Skin of body (tissue), 2 donors: ENCODE measurements around the gene HOGA1. TPM values are rescaled to one million over a fixed set of nuclear protein-coding genes. Genes with fewer than 3 reads are reported as not detected.
"Not testable (repeated sequence)": the region's sequence is repeated elsewhere in the genome, so short reads cannot be mapped to it uniquely, and the experiment has no call there.

ENCODE experiments used
- DNase-seq: peaks from one replicate; lab custom pipeline; 2025; lab: John Stamatoyannopoulos, UW
- total RNA-seq: library from RNA; depleted of rRNA; stranded (reverse); fragments of >200 nt; gene quantifications from one replicate; pipeline ENCODE4 v1.2.3, GENCODE V29; 2014

HOGA1 gene
- total RNA-seq, 1 donor from 2014 or later, result 0.99 TPM

- DNase-seq, result no peak
Measured at GRCh38 chr10:97607095-97607636, 23.0 kb downstream of the HOGA1 start.

DNA sequence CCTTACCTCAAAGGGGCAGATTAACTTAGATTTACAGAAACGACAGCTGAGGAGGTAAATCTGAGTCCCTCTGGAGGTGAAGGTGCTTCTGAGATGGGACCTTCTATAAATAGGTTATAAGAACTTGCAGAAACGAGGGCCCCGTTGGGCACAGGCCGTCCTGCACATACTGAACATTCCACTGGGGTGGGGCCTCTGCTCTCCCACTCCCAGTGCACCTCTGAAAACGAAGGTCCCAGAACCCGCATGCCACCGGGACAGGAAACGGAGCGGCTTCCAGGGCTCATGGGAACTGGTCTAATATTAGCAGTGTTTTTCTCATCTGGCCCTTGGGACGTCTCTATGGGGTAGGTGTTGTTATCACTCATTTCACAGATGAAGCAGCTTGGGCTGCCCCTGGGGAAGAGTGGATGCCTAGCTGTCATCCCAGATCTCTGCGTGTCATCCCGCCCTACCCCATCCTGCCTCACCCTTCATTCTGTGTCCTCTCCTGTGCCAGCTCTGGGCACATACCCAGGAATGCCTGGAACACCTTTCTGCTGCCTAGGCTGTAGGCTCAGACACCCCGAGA lies 24.9 kb downstream of the HOGA1 start:
- no peak for DNase-seq

- DNase-seq, result no peak
Measured at GRCh38 chr10:97611473-97611872, 27.3 kb downstream of the HOGA1 start.

GRCh38 chr10:97612386-97612785 lies 28.2 kb downstream of the HOGA1 start:
- DNase-seq, result no peak

GRCh38 chr10:97618285-97618684 lies 34.1 kb downstream of the HOGA1 start:
- no peak for DNase-seq

DNA sequence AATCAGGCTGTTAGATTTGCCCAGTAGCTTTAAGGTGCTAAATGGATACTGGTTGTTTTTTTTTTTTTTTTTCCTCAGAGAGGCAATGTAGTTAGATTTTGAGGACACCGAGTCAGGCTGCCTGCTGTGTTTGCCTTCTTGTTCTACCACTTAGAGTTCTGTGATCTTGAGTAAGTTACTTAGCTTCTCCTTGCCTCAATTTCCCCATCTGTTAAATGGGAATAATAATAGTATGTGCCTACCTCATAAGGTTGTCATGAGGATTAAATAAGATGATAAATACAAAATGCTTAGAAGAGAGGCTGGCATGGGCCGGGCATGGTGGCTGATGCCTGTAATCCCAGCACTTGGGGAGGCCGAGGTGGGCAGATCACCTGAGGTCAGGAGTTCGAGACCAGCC lies 34.5 kb downstream of the HOGA1 start:
- DNase-seq, result no peak

GRCh38 chr10:97623277-97623676 lies 39.1 kb downstream of the HOGA1 start:
- no peak for DNase-seq

GRCh38 chr10:97627731-97628130 lies 43.5 kb downstream of the HOGA1 start:
- no peak for DNase-seq

DNA sequence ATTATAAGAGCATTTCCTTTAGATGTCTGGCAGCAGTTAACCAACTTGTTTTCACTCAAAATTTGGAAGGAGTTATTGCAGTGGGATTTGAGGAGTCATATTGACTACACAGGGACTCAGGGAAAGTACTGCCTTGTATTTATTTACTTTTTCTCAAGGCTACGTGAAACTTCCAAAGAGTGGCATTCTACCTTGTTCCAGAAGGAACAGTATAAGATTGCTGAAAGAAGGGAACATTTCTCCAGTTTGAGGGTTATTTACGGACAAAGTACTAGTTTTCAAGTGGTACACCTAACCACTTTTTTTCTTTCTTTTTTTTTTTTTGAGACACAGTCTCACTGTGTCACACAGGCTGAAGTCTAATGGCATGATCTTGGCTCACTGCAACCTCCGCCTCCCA lies 44.0 kb downstream of the HOGA1 start:
- DNase-seq, result no peak

GRCh38 chr10:97629289-97629688 lies 45.1 kb downstream of the HOGA1 start:
- no peak for DNase-seq

GRCh38 chr10:97631098-97631497 lies 46.9 kb downstream of the HOGA1 start:
- no peak for DNase-seq

- DNase-seq, result peak; percentile 80
Measured at GRCh38 chr10:97632949-97633884, 49.0 kb downstream of the HOGA1 start, which contains the start of gene MORN4. MORN4 (minus strand) TSS chr10:97633500; CDS start chr10:97619653, 13,847 bp downstream.

DNA sequence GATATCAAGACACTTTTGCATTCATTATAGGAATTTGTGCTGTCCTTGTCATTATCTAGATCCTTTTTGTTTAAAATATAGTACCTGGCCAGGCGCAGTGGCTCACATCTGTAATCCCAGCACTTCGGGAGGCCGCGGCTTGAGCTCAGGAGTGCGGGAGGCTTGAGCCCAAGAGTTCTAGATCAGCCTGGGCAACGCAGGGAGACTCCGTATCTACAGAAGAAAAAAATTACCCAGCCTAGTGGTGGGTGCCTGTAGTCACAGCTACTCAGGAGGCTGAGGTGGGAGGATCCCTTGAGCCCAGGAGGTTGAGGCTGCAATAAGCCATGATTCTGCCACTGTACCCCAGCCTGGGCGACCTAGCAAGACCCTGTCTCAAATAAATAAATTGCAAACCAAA lies 49.7 kb downstream of the HOGA1 start:
- DNase-seq, result no peak

DNA sequence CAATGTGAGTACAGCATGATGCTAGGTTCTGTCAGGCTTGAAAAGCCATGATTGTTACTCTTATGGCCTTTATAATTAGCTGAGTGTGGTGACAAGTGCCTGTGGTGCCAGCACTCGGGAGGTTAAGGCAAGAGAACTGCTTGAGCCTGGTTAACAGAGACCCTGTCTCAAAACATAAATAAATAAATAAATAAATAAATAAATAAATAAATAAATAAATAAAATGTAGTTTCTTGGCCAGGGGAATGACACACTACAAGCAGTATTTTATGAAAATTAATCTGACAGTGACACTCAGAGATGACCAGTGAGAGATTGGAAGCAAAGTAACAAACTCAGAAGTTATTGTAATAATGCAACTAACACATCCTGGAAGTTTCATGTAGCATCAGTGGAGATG lies 51.4 kb downstream of the HOGA1 start:
- no peak for DNase-seq

GRCh38 chr10:97639090-97639489 lies 54.9 kb downstream of the HOGA1 start:
- DNase-seq, result not testable (repeated sequence)

GRCh38 chr10:97640174-97640867 lies 56.1 kb downstream of the HOGA1 start, which contains the start of gene PI4K2A:
PI4K2A (plus strand) TSS chr10:97640671; CDS start chr10:97640743, 72 bp downstream.
- DNase-seq, result peak; percentile 98

DNA sequence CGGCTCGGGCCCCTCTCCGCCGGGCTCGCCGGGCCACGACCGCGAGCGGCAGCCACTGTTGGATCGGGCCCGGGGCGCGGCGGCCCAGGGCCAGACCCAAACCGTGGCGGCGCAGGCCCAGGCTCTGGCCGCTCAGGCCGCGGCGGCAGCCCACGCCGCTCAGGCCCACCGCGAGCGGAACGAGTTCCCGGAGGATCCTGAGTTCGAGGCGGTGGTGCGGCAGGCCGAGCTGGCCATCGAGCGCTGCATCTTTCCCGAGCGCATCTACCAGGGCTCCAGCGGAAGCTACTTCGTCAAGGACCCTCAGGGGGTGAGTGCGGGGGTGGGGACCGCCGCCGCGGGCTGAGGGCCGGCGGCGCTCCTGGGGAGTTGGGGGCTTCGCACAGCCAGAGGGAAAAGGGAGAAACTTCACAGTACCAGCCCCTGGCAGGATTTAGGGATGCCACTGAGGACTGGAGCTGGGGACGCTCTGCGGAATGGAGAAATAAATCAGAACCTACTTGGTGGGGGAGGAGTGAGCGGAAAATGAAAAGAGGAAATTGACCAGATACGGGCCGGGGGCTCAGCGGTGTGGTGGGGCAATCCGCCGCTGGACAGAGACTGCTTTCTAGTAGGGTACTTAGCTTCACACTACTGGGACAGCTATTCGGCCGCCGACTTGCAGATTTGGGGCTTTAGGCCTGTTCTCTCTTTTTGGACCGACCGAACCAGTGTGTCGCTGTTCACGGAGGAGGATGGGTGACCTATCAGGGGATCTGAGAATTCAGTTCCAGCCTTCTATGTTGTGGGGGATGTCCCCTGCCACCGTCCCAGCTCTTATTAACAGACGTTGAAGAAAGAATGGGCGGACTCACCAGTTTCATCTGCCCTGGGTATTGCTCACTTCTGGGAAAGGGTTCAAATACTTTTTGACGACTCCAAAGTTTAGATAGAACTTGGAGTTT lies 57.0 kb downstream of the HOGA1 start:
- DNase-seq, result no peak

GRCh38 chr10:97642471-97643159 lies 58.4 kb downstream of the HOGA1 start:
- not testable (repeated sequence) for DNase-seq

DNA sequence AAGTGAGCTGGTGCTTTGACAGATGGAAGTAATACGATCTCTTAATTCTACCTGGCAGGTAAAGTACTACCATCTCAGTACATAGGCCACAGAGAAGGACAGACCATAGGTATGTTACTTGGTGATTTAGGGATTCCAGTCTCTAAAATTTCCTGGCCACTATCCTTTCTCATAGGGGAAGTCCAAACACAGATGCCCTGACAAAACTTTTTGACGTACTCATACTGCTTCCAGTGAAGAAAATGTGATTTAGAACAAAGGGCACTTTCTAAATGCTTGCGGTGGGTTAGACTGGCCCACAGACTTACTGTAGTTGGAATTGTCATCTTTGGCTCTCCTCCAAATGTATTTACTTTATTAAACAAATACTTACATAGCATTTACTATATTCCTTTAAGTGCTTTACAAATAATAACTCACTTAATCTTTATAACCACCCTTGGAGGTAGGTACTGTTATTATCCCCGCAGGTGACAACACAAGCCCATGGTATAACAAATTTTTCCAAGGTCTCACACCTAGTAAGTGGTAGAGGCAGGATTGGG lies 59.3 kb downstream of the HOGA1 start:
- no peak for DNase-seq

GRCh38 chr10:97644936-97645335 lies 60.7 kb downstream of the HOGA1 start:
- DNase-seq, result no peak
